GM19438 (cell line): ENCODE measurements around the gene KIAA1958.
A peak's percentile ranks its signal among the peaks of the same experiment; 100 is the strongest.

Source experiments
- ATAC-seq: cut with Tn5 transposase; IDR thresholded peaks from one replicate; pipeline ENCODE4 v1.9.1; 2021; ENCODE audit warnings: low read depth; ENCODE audit not compliant: unreplicated experiment

KIAA1958 gene

DNA sequence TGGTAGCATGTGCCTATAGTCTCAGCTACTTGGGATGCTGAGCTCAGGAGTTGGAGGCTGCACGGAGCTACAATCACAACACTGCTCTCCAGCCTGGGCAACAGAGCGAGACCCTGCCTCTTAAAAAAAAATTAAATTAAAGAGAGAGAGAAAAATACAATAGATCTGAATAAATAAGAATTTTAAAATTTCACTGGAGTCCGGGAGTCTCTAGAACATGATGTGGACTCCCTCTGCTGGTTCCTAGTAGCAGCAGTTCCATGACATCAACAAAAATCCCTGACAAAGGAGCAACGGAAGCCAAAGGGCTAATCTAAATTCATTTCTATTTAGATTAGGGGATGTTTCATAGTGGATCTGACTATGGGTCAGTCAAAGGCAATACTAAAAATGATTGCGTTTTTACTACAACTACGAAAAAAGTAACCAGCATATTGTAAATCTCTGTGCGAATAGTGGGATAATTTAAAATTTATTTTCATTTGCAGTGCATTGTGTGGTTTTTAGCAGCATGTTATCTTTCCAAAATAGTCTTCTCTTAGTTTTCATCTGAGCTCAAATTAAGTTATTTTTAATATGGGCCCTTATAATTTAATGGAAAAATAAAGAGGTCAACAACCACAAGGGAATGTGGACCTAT, 224.5 kb downstream of the KIAA1958 start:
- no peak for ATAC-seq

DNA sequence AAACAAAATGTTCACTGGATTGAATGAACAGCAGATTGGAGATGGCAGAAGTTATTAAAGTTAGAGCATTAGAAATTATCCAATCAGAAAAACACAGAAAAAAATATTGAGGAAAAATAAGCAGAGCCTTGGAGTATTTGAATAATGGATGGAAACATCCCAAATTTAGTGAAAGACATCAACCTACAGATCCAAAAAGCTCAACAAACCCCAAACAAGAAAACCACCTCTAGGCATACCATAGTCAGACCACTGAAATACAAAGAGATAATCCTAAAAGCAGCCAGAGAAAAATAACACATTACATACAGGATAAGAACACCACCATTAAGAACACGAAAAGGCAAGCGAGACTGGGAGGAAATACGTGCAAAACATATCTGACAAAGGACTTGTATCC, 226.1 kb downstream of the KIAA1958 start:
- no peak for ATAC-seq

DNA sequence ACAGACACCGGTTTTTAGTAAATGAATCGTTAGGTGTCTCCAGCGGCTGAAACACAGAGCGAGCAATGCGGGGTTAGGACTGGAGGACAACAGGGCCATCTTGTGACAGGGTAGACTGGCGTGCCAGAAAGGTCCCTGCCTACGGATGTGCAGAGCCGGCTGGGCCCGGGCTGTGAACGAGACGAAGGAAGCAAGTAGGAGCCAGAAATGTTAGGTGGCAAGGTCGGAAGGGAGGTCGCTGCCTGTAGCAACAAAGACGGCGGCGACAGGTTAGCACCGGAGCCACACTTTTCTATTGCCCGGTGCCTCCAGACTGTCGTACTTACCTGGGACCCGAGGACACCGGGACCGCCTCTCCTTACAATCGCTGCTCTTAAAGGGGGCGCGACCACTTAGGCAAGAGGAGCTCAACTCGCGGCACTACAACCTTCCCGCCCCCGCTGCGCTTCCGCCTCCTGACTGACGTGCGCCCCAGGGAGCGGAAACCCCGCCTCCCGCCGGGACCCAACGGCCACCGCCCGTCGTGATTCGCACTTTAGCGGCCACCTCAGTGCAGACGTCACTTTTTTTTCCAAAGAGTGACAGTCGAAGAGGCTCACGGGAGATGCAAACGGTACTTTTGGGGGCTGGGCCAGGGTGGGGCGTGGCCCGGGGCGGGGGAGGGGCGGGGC, 231.2 kb downstream of the KIAA1958 start, which contains the start of gene INIP:
Gene INIP (minus strand): TSS at position 457 of the 671 bp plus-strand sequence. CDS start 1,632 bp downstream, outside the sequence.
- peak; percentile 93 for ATAC-seq
